Measurements from ENCODE around the gene RENBP.
A peak's percentile ranks its signal among the peaks of the same experiment; 100 is the strongest.

RENBP gene

GRCh38 chrX:153971124-153971449 is 26.6 kb upstream of the RENBP start:
- DNase-seq (ENCODE audit: low read depth in 2 of 2), result peak; percentile 79 to 88

- no peak for DNase-seq (ENCODE audit: low read depth in 2 of 2)
These were observed 26.1 kb upstream of the RENBP start for GRCh38 chrX:153970357-153971123.

- no peak for DNase-seq (ENCODE audit: low read depth in 2 of 2)
These were observed 25.5 kb upstream of the RENBP start for GRCh38 chrX:153969904-153970356.

GRCh38 chrX:153969125-153969903 is 24.9 kb upstream of the RENBP start:
- no peak for DNase-seq (ENCODE audit: low read depth in 2 of 2)

- DNase-seq (ENCODE audit: low read depth in 2 of 2), result no peak
These were observed 24.3 kb upstream of the RENBP start for GRCh38 chrX:153968754-153969124.

- no peak for DNase-seq (ENCODE audit: low read depth in 2 of 2)
These were observed 23.8 kb upstream of the RENBP start for GRCh38 chrX:153968255-153968654.

GRCh38 chrX:153967536-153968224 is 23.2 kb upstream of the RENBP start:
- DNase-seq (ENCODE audit: low read depth in 2 of 2), result no peak

GRCh38 chrX:153966841-153967535 is 22.5 kb upstream of the RENBP start:
- no peak for DNase-seq (ENCODE audit: low read depth in 2 of 2)

- DNase-seq (ENCODE audit: low read depth in 2 of 2), result no peak
These were observed 21.8 kb upstream of the RENBP start for GRCh38 chrX:153966283-153966688.

GRCh38 chrX:153965406-153965805 is 21.0 kb upstream of the RENBP start:
- no peak for DNase-seq (ENCODE audit: low read depth in 2 of 2)

- DNase-seq (ENCODE audit: low read depth in 2 of 2), result no peak
These were observed 19.7 kb upstream of the RENBP start for GRCh38 chrX:153964105-153964504.

- DNase-seq (ENCODE audit: low read depth in 2 of 2), result no peak
These were observed 19.1 kb upstream of the RENBP start for GRCh38 chrX:153963546-153963945.

- no peak for DNase-seq (ENCODE audit: low read depth in 2 of 2)
These were observed 16.8 kb upstream of the RENBP start for GRCh38 chrX:153961292-153961691.

GRCh38 chrX:153960786-153961185 is 16.3 kb upstream of the RENBP start:
- no peak for DNase-seq (ENCODE audit: low read depth in 2 of 2)

GRCh38 chrX:153960077-153960476 is 15.6 kb upstream of the RENBP start:
- no peak for DNase-seq (ENCODE audit: low read depth in 2 of 2)

GRCh38 chrX:153959649-153960048 is 15.2 kb upstream of the RENBP start:
- no peak for DNase-seq (ENCODE audit: low read depth in 2 of 2)

GRCh38 chrX:153958605-153959004 is 14.2 kb upstream of the RENBP start:
- no peak for DNase-seq (ENCODE audit: low read depth in 2 of 2)

- no peak for DNase-seq (ENCODE audit: low read depth in 2 of 2)
These were observed 12.8 kb upstream of the RENBP start for GRCh38 chrX:153957224-153957623.

GRCh38 chrX:153956044-153956907 is 11.8 kb upstream of the RENBP start:
- DNase-seq (ENCODE audit: low read depth in 2 of 2), result no peak

- no peak for DNase-seq (ENCODE audit: low read depth in 2 of 2)
These were observed 10.8 kb upstream of the RENBP start for GRCh38 chrX:153955228-153955732.
